Esophagus muscularis mucosa (tissue), 4 donors: Measurements from ENCODE around the gene ESYT2. TPM values are rescaled to one million over a fixed set of nuclear protein-coding genes. Genes with fewer than 3 reads are reported as not detected.
A peak's percentile ranks its signal among the peaks of the same experiment; 100 is the strongest.

ENCODE experiments used
- DNase-seq: peaks from one replicate; pipeline ENCODE4 v3.0.0-alpha.2; 2017; ENCODE audit errors: extremely low spot score
- H3K27ac ChIP-seq, 4 donors: fragments of 200-600 bp; sonication (generic); replicated peaks in 1 of 4; 1 replicate in 3 of 4; 2 replicates in 1 of 4; pipeline ENCODE4 v1.5.1; 2016 to 2019; ENCODE audit warnings: mild to moderate bottlenecking in 1 of 4
- H3K27me3 ChIP-seq, 4 donors: fragments of 200-600 bp; sonication (generic); one replicate each; pipeline versions ENCODE4 v1.5.1 to v1.6.0; 2016 to 2019
- H3K36me3 ChIP-seq, 4 donors: fragments of 200-600 bp; sonication (generic); one replicate each; pipeline ENCODE4 v1.5.1; 2016 to 2019
- H3K4me1 ChIP-seq, 4 donors: fragments of 200-600 bp; sonication (generic); one replicate each; pipeline ENCODE4 v1.5.1; 2016 to 2019
- H3K4me3 ChIP-seq, 4 donors: fragments of 200-600 bp; sonication (generic); 1 replicate in 2 of 4; 2 replicates in 2 of 4; pipeline ENCODE4 v1.5.1; 2016 to 2019; ENCODE audit warnings: mild to moderate bottlenecking in 4 of 4, moderate library complexity in 1 of 4
- H3K9me3 ChIP-seq, 4 donors: fragments of 200-600 bp; sonication (generic); 1 replicate in 3 of 4; 2 replicates in 1 of 4; pipeline ENCODE4 v1.5.1; 2016 to 2019
- EP300 ChIP-seq: sonication (generic); formaldehyde crosslinking; IDR thresholded peaks from one replicate; pipeline ENCODE4 v1.6.1; 2017; ENCODE audit warnings: antibody characterized with exemption
- POLR2A ChIP-seq: fragments of 450-650 bp; IDR thresholded peaks from one replicate; pipeline ENCODE4 v1.6.1; 2017; ENCODE audit warnings: antibody characterized with exemption, moderate library complexity, mild to moderate bottlenecking, low read depth
- POLR2AphosphoS5 ChIP-seq, 2 donors: sonication (generic); formaldehyde crosslinking; IDR thresholded peaks; one replicate each; pipeline ENCODE4 v1.6.1; 2017; ENCODE audit warnings: antibody characterized with exemption in 2 of 2
- WGBS: methylation state at CpG from one replicate; pipeline ENCODE4 v1.1.5; 2018; 5-methylcytosine and 5-hydroxymethylcytosine counted together
- intact Hi-C: fragments of 100-400 bp; cut with DNase I; formaldehyde crosslinking; loops from one replicate; pipeline ENCODE4 v1.15.1; 2023
- total RNA-seq, 4 donors: library from RNA; depleted of rRNA; stranded (reverse); fragments of >200 nt; gene quantifications; one replicate each; pipeline versions ENCODE4 v1.1.0 to v1.2.1, GENCODE V29; 2016
- TF ChIP-seq, protein P1 (sequence below), 3 experiments: fragments of 200-600 bp in 2 of 3; fragments of 450-650 bp in 1 of 3; sonication (generic) in 2 of 3; IDR thresholded peaks; one replicate each; pipeline ENCODE4 v1.5.1; 2017 to 2019; ENCODE audit warnings: antibody characterized with exemption in 3 of 3, mild to moderate bottlenecking in 2 of 3, moderate library complexity in 1 of 3

Gene ESYT2
- total RNA-seq, 4 donors from 2014 or later: 166 to 235 (median 202) TPM

DNA sequence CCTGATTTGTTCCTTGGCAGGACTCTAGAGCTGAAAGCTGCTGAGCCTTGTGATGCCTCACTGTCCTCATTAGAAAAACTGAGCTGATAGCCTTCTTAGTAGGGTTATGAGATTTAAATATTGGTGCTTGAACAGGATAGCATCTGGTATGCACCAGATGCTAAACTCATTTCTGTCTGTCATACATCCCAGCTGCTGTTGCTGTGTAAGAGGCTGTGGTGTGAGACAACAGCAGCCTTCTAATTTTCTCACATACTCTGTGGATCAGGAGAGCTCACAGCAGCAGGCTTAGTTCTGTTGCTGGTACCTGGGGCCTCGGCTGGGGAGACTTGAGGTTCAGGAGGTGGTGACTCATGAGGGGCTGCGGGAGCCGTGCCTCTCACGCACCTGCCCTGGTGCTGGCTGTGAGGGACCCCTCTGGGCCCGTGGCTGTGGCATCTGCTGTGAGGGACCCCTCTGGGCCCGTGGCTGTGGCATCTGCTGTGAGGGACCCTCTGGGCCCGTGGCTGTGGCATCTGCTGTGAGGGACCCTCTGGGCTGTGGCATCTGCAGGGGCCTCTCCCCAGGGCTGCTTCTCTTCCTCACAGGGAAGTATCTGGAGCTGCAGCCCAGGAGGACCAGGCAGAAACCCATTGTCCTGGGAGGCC is 39.6 kb upstream of the ESYT2 start:
- Histone ChIP-seq H3K9me3 (no peaks in the 10 kb centered on the region), H3K27ac (peak overlapping the region in 2 of 4 donors; percentile 6 to 7), H3K4me3 (no peak overlapping the region), H3K36me3 (peaks cover 13 to 40% (median 27%) of the 10 kb centered on the region in 4 donors), H3K27me3 (no peaks in the 10 kb centered on the region), H3K4me1 (peaks cover 21 to 31% (median 26%) of the 10 kb centered on the region in 4 donors)
- DNase-seq: no peak
- no peak for TF ChIP-seq POLR2AphosphoS5 (IDR thresholded peaks at IDR 0.05)
- no peak for TF ChIP-seq POLR2A
- TF ChIP-seq, protein P1, sequence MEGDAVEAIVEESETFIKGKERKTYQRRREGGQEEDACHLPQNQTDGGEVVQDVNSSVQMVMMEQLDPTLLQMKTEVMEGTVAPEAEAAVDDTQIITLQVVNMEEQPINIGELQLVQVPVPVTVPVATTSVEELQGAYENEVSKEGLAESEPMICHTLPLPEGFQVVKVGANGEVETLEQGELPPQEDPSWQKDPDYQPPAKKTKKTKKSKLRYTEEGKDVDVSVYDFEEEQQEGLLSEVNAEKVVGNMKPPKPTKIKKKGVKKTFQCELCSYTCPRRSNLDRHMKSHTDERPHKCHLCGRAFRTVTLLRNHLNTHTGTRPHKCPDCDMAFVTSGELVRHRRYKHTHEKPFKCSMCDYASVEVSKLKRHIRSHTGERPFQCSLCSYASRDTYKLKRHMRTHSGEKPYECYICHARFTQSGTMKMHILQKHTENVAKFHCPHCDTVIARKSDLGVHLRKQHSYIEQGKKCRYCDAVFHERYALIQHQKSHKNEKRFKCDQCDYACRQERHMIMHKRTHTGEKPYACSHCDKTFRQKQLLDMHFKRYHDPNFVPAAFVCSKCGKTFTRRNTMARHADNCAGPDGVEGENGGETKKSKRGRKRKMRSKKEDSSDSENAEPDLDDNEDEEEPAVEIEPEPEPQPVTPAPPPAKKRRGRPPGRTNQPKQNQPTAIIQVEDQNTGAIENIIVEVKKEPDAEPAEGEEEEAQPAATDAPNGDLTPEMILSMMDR (IDR thresholded peaks at IDR 0.05): no peak
- TF ChIP-seq EP300: no peak
- 89% methylated on average over 7 of the region's 7 CpGs for WGBS
- intact Hi-C loops: loop anchor here (10.0 kb wide), 1 partner anchor 164 kb away; the partner anchor contains the start of gene NCAPG2

DNA sequence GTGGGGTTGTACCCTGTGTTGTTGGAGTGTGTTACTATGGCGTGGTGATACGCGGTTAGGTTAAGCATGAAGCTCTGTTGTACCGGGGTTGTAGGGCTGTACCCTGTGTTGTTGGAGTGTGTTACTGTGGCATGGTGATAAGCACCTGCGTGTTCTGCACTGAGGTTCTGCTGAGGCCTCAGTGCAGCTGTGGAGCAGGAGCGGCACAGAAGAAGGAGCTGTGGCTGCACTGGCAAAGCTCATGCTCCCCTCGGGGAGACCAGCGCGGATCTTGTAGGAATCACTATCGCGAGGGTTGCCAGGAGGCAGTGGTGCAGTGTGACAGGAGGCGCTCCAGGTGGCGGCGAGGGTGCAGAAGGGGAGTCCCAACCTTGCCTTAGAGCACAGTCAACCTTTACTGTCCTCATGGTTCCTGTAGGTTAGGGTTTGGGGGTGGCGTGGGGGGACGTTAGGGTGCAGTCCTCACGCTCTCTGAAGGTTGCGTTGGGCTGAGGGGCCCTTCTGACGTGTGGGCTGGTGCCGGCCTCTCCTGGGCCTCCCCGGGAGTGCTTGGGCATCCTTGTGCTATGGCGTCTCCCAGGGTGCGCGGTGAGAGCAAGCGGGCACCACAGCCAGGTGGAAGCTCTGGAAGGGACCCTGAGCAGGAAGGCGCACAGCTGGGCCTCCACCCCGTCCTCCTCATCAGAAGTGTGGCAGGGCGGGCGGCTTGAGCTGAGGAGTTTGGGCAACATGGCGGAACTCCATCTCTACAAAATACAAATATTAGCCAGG is 38.1 kb upstream of the ESYT2 start:
- TF ChIP-seq POLR2AphosphoS5 (IDR thresholded peaks at IDR 0.05): no peak
- TF ChIP-seq EP300: no peak
- TF ChIP-seq POLR2A: no peak
- TF ChIP-seq, protein P1 (IDR thresholded peaks at IDR 0.05): no peak
- H3K4me3 ChIP-seq: no peak overlapping the region
- H3K4me1 ChIP-seq: peaks cover 21 to 41% (median 29%) of the 10 kb centered on the region in 4 donors
- no peak for DNase-seq
- H3K9me3 ChIP-seq: no peaks in the 10 kb centered on the region
- intact Hi-C loops: loop anchor here (10.0 kb wide), 1 partner anchor 163 kb away; the partner anchor contains the start of gene NCAPG2
- H3K36me3 ChIP-seq: peaks cover 13 to 25% (median 18%) of the 10 kb centered on the region in 4 donors
- no peaks in the 10 kb centered on the region for H3K27me3 ChIP-seq
- 98% methylated on average over 22 of the region's 30 CpGs for WGBS
- no peak overlapping the region for H3K27ac ChIP-seq

DNA sequence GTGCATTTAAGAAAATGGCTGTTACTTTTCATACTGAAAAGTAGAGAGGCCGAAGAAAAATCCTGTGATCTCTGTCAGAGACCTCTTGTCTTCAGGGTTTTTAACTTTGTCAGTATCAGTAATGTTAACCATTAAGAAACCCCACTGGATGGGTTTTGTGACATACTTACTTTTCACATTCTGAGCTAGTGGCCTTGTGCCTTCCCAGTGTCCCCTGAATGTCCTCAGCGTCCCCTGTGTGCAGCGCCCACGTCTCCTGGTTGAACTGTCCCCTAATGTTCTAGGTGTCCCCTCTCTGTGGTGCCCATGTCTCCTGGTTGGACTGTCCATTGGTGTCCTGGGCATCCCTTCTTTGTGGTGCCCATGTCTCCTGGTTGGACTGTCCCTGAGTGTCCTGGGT is 36.7 kb upstream of the ESYT2 start:
- no peaks in the 10 kb centered on the region for H3K9me3 ChIP-seq
- H3K27ac ChIP-seq: peak overlapping the region in 2 of 4 donors; percentile 23 to 88
- WGBS: 97% methylated on average over 4 of the region's 4 CpGs
- no peaks in the 10 kb centered on the region for H3K27me3 ChIP-seq
- peaks cover 21 to 46% (median 29%) of the 10 kb centered on the region in 4 donors for H3K4me1 ChIP-seq
- intact Hi-C loops: loop anchor here (10.0 kb wide), 1 partner anchor 161 kb away; the partner anchor contains the start of gene NCAPG2
- H3K4me3 ChIP-seq: no peak overlapping the region
- H3K36me3 ChIP-seq: peaks cover 2 to 11% (median 4%) of the 10 kb centered on the region in 4 donors
- TF ChIP-seq POLR2A (no peak), EP300 (no peak), POLR2AphosphoS5 (IDR thresholded peaks at IDR 0.05) (no peak)
- TF ChIP-seq, protein P1 (IDR thresholded peaks at IDR 0.05): no peak
- no peak for DNase-seq

DNA sequence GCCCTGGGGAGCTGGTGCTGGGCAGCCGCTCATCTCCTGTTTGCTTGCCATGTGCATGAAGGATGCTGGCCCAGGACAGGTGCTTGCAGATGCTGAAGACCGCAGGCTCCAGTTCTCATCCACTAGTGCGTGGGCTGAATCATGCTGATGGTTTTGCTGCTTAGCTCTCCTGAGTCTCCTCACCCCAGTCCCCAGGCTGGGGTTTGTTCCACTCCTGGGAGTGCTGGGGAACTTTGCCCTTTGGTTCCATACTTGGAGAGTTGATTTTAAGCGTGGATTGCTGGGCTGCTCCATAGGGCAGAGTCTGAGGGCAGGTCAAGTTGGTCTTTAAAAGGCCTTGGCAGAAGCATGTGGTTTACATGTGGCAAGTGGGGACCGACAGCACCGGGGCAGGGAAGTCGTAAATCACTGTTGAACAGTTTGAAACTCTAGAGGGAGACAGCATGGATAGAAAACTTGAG is 36.2 kb upstream of the ESYT2 start:
- intact Hi-C loops: loop anchor here (10.0 kb wide), 1 partner anchor 161 kb away; the partner anchor contains the start of gene NCAPG2
- no peaks in the 10 kb centered on the region for H3K9me3 ChIP-seq
- no peak overlapping the region for H3K4me3 ChIP-seq
- TF ChIP-seq EP300 (no peak), POLR2AphosphoS5 (IDR thresholded peaks at IDR 0.05) (no peak), POLR2A (no peak)
- TF ChIP-seq, protein P1 (IDR thresholded peaks at IDR 0.05): no peak
- no peaks in the 10 kb centered on the region for H3K27me3 ChIP-seq
- peaks cover 21 to 51% (median 29%) of the 10 kb centered on the region in 4 donors for H3K4me1 ChIP-seq
- no peak for DNase-seq
- H3K27ac ChIP-seq: peak overlapping the region; percentile 47 to 93 (median 88)
- 72% methylated on average over 6 of the region's 7 CpGs for WGBS
- peaks cover 0 to 6% (median under 1%) of the 10 kb centered on the region in 4 donors for H3K36me3 ChIP-seq
